GM23248 (cell line): ENCODE data around the gene PLA2G4C.

Source experiments
- EZH2 ChIP-seq: fragments of 200-600 bp; sonication (generic); IDR thresholded peaks from 2 replicates; pipeline ENCODE4 v1.6.1; 2018; ENCODE audit warnings: antibody characterized with exemption, mild to moderate bottlenecking; ENCODE audit not compliant: insufficient read depth, poor library complexity, severe bottlenecking
- EZH2phosphoT487 ChIP-seq: fragments of 200-600 bp; sonication (generic); IDR thresholded peaks from 2 replicates; pipeline ENCODE4 v1.6.1; 2018; ENCODE audit warnings: antibody characterized with exemption, moderate library complexity, mild to moderate bottlenecking, low read depth; ENCODE audit not compliant: insufficient read depth

GRCh38 chr19:48122421-48122820 is 11.8 kb upstream of the PLA2G4C start:
- TF ChIP-seq EZH2 (no peak), EZH2phosphoT487 (no peak)
